Heart left ventricle (tissue), 13 donors: ENCODE data around the gene AHSG.

Experiments
- CTCF ChIP-seq, 12 donors: fragments of 200-600 bp; sonication (generic) in 4 of 12; IDR thresholded peaks; one replicate each; pipeline versions ENCODE4 v1.5.0 to v1.8.0; 2018 to 2022; ENCODE audit warnings: antibody characterized with exemption in 12 of 12, mild to moderate bottlenecking in 5 of 12
- POLR2A ChIP-seq, 2 donors: fragments of 450-650 bp; IDR thresholded peaks; one replicate each; pipeline ENCODE4 v1.6.1; 2017; ENCODE audit warnings: antibody characterized with exemption in 2 of 2, mild to moderate bottlenecking in 2 of 2, moderate library complexity in 2 of 2
- donor health status: ischemic (EF 13 %, LVEDD 7.1; RV severe dilation, severe dysfunction).
- donor health status: DM: no; HTN: yes; CAD: no.
- donor health status: DM: no; HTN: no; CAD: no.
- donor health status: ischemic (EF 25% LVEDD 6.9; RV normal size, moderate dysfunction).
- donor health status: ischemic (EF 25% LVEDD 5.7; RV mildly dilated, moderate dysfunction).
- donor health status: ischemic (EF 35%, LVEDD 5.7; RV mildly dilated, moderate dysfunction).
- donor health status: nonischemic (EF 11% LVEDD 7.7; RV severe dilation, severe dysfunction).
- donor health status: DM: yes; HTN: yes; CAD: no.
- donor health status: PGD.
- donor health status: ischemic (EF 29% LVEDD 5.4; RV normal size, mild dysfunction).
- donor health status: nonischemic (EF 23%, LVEDD 6.1; RV moderate dilation, normal function).

- TF ChIP-seq CTCF (IDR thresholded peaks at IDR 0.05), result no peak
- no peak for TF ChIP-seq POLR2A (IDR thresholded peaks at IDR 0.05)
These were observed 20.2 kb upstream of the AHSG start for GRCh38 chr3:186592682-186593081.
